Caco-2 (cell line): Measurements from ENCODE around the gene ABCA1. TPM values are rescaled to one million over a fixed set of nuclear protein-coding genes. Genes with fewer than 3 reads are reported as not detected.
"Not testable (repeated sequence)": the region's sequence is repeated elsewhere in the genome, so short reads cannot be mapped to it uniquely, and the experiment has no call there.

Source experiments
- BruUV-seq: library from RNA; stranded (reverse); fragments of 400-500 nt; replicated peaks from 2 replicates; lab custom pipeline; 2021; lab: Mats Ljungman, UMichigan
- CTCF ChIA-PET: fragments of 300-600 bp; sonication (Branson Sonifier 250); formaldehyde crosslinking; loops from one replicate; lab custom pipeline; 2022; ENCODE audit warnings: antibody characterized with exemption; lab: Charles Lee
- POLR2A ChIA-PET: fragments of 300-600 bp; sonication (Branson Sonifier 250); formaldehyde crosslinking; loops from one replicate; lab custom pipeline; 2022; ENCODE audit warnings: antibody characterized with exemption; lab: Charles Lee
- DNase-seq, 2 experiments: peaks; one replicate each; pipeline versions ENCODE4 v3.0.0 to v3.0.0-alpha.2; 2020 to 2022
- H3K27me3 ChIP-seq: replicated peaks from 2 replicates; pipeline ENCODE4 v1.6.0; 2011; ENCODE audit warnings: low read length; ENCODE audit not compliant: control insufficient read depth, insufficient read depth
- H3K36me3 ChIP-seq: 2 replicates; pipeline ENCODE4 v1.5.1; 2011; ENCODE audit warnings: low read length; ENCODE audit not compliant: control insufficient read depth, insufficient read depth
- H3K4me1 ChIP-seq: fragments of 250-450 bp; sonication (Bioruptor Pico); 2 replicates; pipeline ENCODE4 v1.5.1; 2020; ENCODE audit warnings: mild to moderate bottlenecking
- H3K4me3 ChIP-seq: 2 replicates; pipeline ENCODE4 v1.5.1; 2011; ENCODE audit warnings: low read depth, mild to moderate bottlenecking, control low read depth, low read length
- H3K9me3 ChIP-seq: fragments of 250-450 bp; sonication (Bioruptor Pico); 2 replicates; pipeline ENCODE4 v1.5.1; 2020; ENCODE audit warnings: mild to moderate bottlenecking, moderate library complexity
- H3K27ac Mint-ChIP-seq: one replicate; pipeline ENCODE4 v1.8.0; 2022; ENCODE audit warnings: mixed read lengths; ENCODE audit not compliant: unreplicated experiment
- H3K27me3 Mint-ChIP-seq: one replicate; pipeline ENCODE4 v1.8.0; 2022; ENCODE audit warnings: mixed read lengths; ENCODE audit not compliant: insufficient read depth, unreplicated experiment
- H3K36me3 Mint-ChIP-seq: one replicate; pipeline ENCODE4 v1.8.0; 2022; ENCODE audit warnings: mild to moderate bottlenecking, mixed read lengths; ENCODE audit not compliant: insufficient read depth, unreplicated experiment
- H3K4me1 Mint-ChIP-seq: one replicate; pipeline ENCODE4 v1.8.0; 2022; ENCODE audit warnings: low read depth, mixed read lengths; ENCODE audit not compliant: unreplicated experiment
- H3K4me3 Mint-ChIP-seq: one replicate; pipeline ENCODE4 v1.8.0; 2022; ENCODE audit warnings: mild to moderate bottlenecking, moderate library complexity, mixed read lengths; ENCODE audit not compliant: unreplicated experiment
- H3K9me3 Mint-ChIP-seq: one replicate; pipeline ENCODE4 v1.8.0; 2022; ENCODE audit warnings: mixed read lengths; ENCODE audit not compliant: unreplicated experiment
- intact Hi-C: fragments of 100-400 bp; cut with micrococcal nuclease; formaldehyde crosslinking; loops from one replicate; pipeline ENCODE4 v1.10.0; 2022; ENCODE audit not compliant: unreplicated experiment
- total RNA-seq: library from RNA; stranded (reverse); gene quantifications from 2 replicates; pipeline ENCODE4 v1.2.3, GENCODE V29; 2022
- TF ChIP-seq, protein P1 (sequence below), 2 experiments: fragments of 200-600 bp in 1 of 2; IDR thresholded peaks; 1 replicate in 1 of 2; 2 replicates in 1 of 2; pipeline versions ENCODE4 v1.5.1 to v1.8.0; 2011 to 2022; ENCODE audit warnings: antibody characterized with exemption in 1 of 2, control low read depth in 1 of 2, inconsistent platforms in 1 of 2, low read depth in 1 of 2, low read length in 1 of 2, mild to moderate bottlenecking in 1 of 2, moderate library complexity in 1 of 2; ENCODE audit not compliant: insufficient read depth in 1 of 2, severe bottlenecking in 1 of 2, unreplicated experiment in 1 of 2

Gene ABCA1
- total RNA-seq, 1 experiment from 2014 or later, result 14.0 TPM

DNA sequence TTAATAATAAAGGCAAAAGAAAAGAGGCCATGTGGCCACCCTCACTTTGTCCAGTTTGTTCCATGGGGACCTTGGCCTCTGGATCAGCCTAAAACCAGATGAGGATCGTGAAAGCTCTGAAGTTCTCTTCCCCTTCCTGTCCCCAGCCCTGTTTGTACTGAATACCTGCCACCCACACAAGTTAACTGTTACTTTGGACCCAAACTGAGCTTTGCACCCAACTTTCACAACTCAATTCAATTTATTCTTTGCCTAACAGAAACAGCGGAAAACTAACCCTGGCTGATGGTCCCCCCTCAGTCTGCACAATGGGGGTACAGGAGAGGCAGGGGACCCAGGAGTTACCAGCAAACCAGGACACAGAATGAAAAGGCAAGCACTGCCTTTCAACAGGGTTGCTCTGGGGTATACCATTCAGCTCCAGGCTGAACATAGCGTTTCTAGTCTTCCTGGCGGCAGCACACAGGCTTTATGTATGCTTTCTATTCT is 28.2 kb downstream of the ABCA1 start:
- no peak for DNase-seq
- Histone ChIP-seq H3K4me3 (no peak overlapping the region), H3K36me3 (no peaks in the 10 kb centered on the region), H3K4me1 (peaks cover 14% of the 10 kb centered on the region; the same call in 1 of the 2 replicates), H3K9me3 (no peaks in the 10 kb centered on the region), H3K27me3 (no peaks in the 10 kb centered on the region)
- H3K27me3 Mint-ChIP-seq, result no peaks in the 10 kb centered on the region
- TF ChIP-seq, protein P1, sequence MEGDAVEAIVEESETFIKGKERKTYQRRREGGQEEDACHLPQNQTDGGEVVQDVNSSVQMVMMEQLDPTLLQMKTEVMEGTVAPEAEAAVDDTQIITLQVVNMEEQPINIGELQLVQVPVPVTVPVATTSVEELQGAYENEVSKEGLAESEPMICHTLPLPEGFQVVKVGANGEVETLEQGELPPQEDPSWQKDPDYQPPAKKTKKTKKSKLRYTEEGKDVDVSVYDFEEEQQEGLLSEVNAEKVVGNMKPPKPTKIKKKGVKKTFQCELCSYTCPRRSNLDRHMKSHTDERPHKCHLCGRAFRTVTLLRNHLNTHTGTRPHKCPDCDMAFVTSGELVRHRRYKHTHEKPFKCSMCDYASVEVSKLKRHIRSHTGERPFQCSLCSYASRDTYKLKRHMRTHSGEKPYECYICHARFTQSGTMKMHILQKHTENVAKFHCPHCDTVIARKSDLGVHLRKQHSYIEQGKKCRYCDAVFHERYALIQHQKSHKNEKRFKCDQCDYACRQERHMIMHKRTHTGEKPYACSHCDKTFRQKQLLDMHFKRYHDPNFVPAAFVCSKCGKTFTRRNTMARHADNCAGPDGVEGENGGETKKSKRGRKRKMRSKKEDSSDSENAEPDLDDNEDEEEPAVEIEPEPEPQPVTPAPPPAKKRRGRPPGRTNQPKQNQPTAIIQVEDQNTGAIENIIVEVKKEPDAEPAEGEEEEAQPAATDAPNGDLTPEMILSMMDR (IDR thresholded peaks at IDR 0.05; ENCODE audit: insufficient read depth in 1 of 2, low read depth in 1 of 2, low read length in 1 of 2, severe bottlenecking in 1 of 2, unreplicated experiment in 1 of 2), result no peak
- peaks cover 9% of the 10 kb centered on the region for H3K36me3 Mint-ChIP-seq
- CTCF ChIA-PET, result interaction anchor here (0.6 kb wide), 1 partner anchor 27 kb away, joined by 3 read pairs; no protein-coding TSS in a partner anchor
- H3K4me3 Mint-ChIP-seq, result no peak overlapping the region
- intact Hi-C loops, result loop anchor here (1.0 kb wide), 1 partner anchor 11 kb away; no protein-coding TSS in a partner anchor
- no peaks in the 10 kb centered on the region for H3K9me3 Mint-ChIP-seq
- peak overlapping the region; percentile 39 for H3K27ac Mint-ChIP-seq
- POLR2A ChIA-PET, result no interaction called here
- BruUV-seq, result no TSS peak
- H3K4me1 Mint-ChIP-seq, result no peaks in the 10 kb centered on the region

GRCh38 chr9:104898376-104898775 is 29.6 kb downstream of the ABCA1 start:
- H3K27ac Mint-ChIP-seq, H3K4me3 Mint-ChIP-seq, H3K9me3 Mint-ChIP-seq: not testable (repeated sequence)

DNA sequence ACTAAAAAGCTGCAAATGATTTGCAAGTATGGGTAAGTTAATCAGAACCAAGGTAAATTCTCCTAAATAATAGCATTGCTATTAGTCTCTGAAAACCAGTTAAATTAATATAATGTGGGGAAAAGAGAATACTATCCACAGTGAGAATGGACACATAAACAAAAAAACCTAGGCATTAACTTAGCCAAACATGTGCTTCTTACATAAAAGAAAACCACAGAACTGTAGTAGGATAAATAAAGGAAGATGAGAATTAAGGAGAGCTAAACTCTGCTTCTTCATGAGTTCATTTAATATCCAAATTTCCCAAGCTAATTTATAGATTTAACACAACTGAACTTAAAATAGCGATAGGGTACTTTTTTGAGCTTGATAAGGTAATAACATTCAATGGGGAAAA is 31.8 kb downstream of the ABCA1 start:
- H3K27me3 ChIP-seq, result no peaks in the 10 kb centered on the region
- TF ChIP-seq, protein P1 (IDR thresholded peaks at IDR 0.05; ENCODE audit: insufficient read depth in 1 of 2, low read depth in 1 of 2, low read length in 1 of 2, severe bottlenecking in 1 of 2, unreplicated experiment in 1 of 2), result no peak
- CTCF ChIA-PET, result interaction anchor here (0.6 kb wide), 1 partner anchor 18 kb away, joined by 4 read pairs; no protein-coding TSS in a partner anchor
- H3K9me3 ChIP-seq, result no peaks in the 10 kb centered on the region
- BruUV-seq, result no TSS peak
- peaks cover 14% of the 10 kb centered on the region; the same call in 1 of the 2 replicates for H3K4me1 ChIP-seq
- Mint-ChIP-seq H3K36me3 (peaks cover 9% of the 10 kb centered on the region), H3K9me3 (no peaks in the 10 kb centered on the region), H3K27me3 (no peaks in the 10 kb centered on the region), H3K4me3 (no peak overlapping the region), H3K4me1 (no peaks in the 10 kb centered on the region), H3K27ac (no peak overlapping the region)
- intact Hi-C loops, result no loop called here
- no peak overlapping the region for H3K4me3 ChIP-seq
- POLR2A ChIA-PET, result no interaction called here
- no peaks in the 10 kb centered on the region for H3K36me3 ChIP-seq
- no peak for DNase-seq

More at GRCh38 chr9:104898376-104898775, 29.6 kb downstream of the ABCA1 start:
- H3K36me3 ChIP-seq, H3K9me3 ChIP-seq, intact Hi-C loops, H3K27me3 ChIP-seq, POLR2A ChIA-PET, DNase-seq, H3K4me3 ChIP-seq, CTCF ChIA-PET, H3K4me1 Mint-ChIP-seq, H3K27me3 Mint-ChIP-seq, H3K36me3 Mint-ChIP-seq, BruUV-seq: not testable (repeated sequence)
- H3K4me1 ChIP-seq, result peaks cover 14% of the 10 kb centered on the region; the same call in 1 of the 2 replicates
